ENCODE measurements around the gene USP25. TPM values are rescaled to one million over a fixed set of nuclear protein-coding genes. Genes with fewer than 3 reads are reported as not detected.

Gene USP25
- total and polyA plus RNA-seq, 2 experiments from 2014 or later, result 11.8 to 49.2 TPM

GRCh38 chr21:15692711-15693110 lies 37.1 kb upstream of the USP25 start:
- no peaks in the 10 kb centered on the region for H3K27me3 ChIP-seq (ENCODE audit: insufficient read depth)
- no peaks in the 10 kb centered on the region for H3K4me1 ChIP-seq (ENCODE audit: insufficient read depth)
- ATAC-seq (no peak), DNase-seq (ENCODE audit: low spot score) (no peak)
- peak overlapping the region; percentile 49 for H2AFZ ChIP-seq
- no peaks in the 10 kb centered on the region for H3K36me3 ChIP-seq (ENCODE audit: insufficient read depth)
- H3K4me2 ChIP-seq, result no peak overlapping the region
- H3K9me3 Mint-ChIP-seq, result no peaks in the 10 kb centered on the region
- no peak overlapping the region for H3K4me3 Mint-ChIP-seq
- H3K9me2 ChIP-seq (ENCODE audit: insufficient read depth), result no peaks in the 10 kb centered on the region; the same call in 1 of the 2 replicates
- H3F3A ChIP-seq (replicated peaks; ENCODE audit: low read depth), result no peaks in the 10 kb centered on the region
- H3K4me3 ChIP-seq, result no peak overlapping the region
- no peaks in the 10 kb centered on the region for H3K27me3 Mint-ChIP-seq (ENCODE audit: insufficient read depth, low read depth, poor library complexity)
- no peaks in the 10 kb centered on the region for H4K20me1 ChIP-seq (replicated peaks; ENCODE audit: insufficient read depth)
- no peak overlapping the region for H3K27ac Mint-ChIP-seq
- no peaks in the 10 kb centered on the region for H3K36me3 Mint-ChIP-seq (ENCODE audit: low read depth)
- no peaks in the 10 kb centered on the region for H3K79me2 ChIP-seq (replicated peaks; ENCODE audit: insufficient read depth)
- H3K4me1 Mint-ChIP-seq, result no peaks in the 10 kb centered on the region
- no peak overlapping the region for H3K27ac ChIP-seq (ENCODE audit: low read depth)
- no peak for TF ChIP-seq ZNF462 (CRISPR knock-in tag; IDR thresholded peaks at IDR 0.05)
- no peak for TF ChIP-seq CREB1 (CRISPR knock-in tag; IDR thresholded peaks at IDR 0.05; ENCODE audit: low read depth)
- TF ChIP-seq NANOG (IDR thresholded peaks at IDR 0.05; ENCODE audit: borderline replicate concordance), result no peak
- TF ChIP-seq POLR2AphosphoS5 (IDR thresholded peaks at IDR 0.05; ENCODE audit: low read depth), result no peak
- no peak for TF ChIP-seq ZNF331 (CRISPR knock-in tag; IDR thresholded peaks at IDR 0.05; ENCODE audit: low read depth)
- TF ChIP-seq REST (IDR thresholded peaks at IDR 0.05; ENCODE audit: unreplicated experiment), result no peak
- no peak for TF ChIP-seq ZNF114 (CRISPR knock-in tag; IDR thresholded peaks at IDR 0.05)
- TF ChIP-seq ETS1 (IDR thresholded peaks at IDR 0.05), result no peak
- no peak for TF ChIP-seq CTCF (conservative IDR thresholded peaks at IDR 0.05; ENCODE audit: low read depth in 2 of 2)
- TF ChIP-seq EZH2phosphoT487 (IDR thresholded peaks at IDR 0.05; ENCODE audit: unreplicated experiment), result no peak
- no peak for TF ChIP-seq STAT1 (IDR thresholded peaks at IDR 0.05; ENCODE audit: unreplicated experiment)
- TF ChIP-seq JUNB (IDR thresholded peaks at IDR 0.05; ENCODE audit: unreplicated experiment), result no peak
- TF ChIP-seq EZH2 (IDR thresholded peaks at IDR 0.05; ENCODE audit: low read depth, unreplicated experiment), result no peak

Measured in GM23338 (cell line).